ENCODE measurements around the gene WDCP. TPM values are rescaled to one million over a fixed set of nuclear protein-coding genes. Genes with fewer than 3 reads are reported as not detected.

Gene WDCP
- total and polyA plus RNA-seq, 7 donors, result 4.6 to 17.3 (median 7.1) TPM

GRCh38 chr2:24082787-24083566 is 35.8 kb upstream of the WDCP start:
- peak overlapping the region; percentile 65 for H3K4me3 ChIP-seq
- no peaks in the 10 kb centered on the region for H3K9me3 ChIP-seq
- no peak overlapping the region for H3K27ac ChIP-seq
- 74 to 83% (median 82%) methylated on average over 8 of the region's 8 CpGs for WGBS, 3 donors
- DNase-seq (no peak), ATAC-seq (no peak)
- peaks cover 8% of the 10 kb centered on the region for H3K4me1 ChIP-seq
- intact Hi-C loops (cut with DNase I), result loop anchor here (5.0 kb wide), 2 partner anchors 36 to 156 kb away; partner anchors contain the start of genes ATAD2B (in 1 of the 2), FKBP1B (in 1 of the 2) and WDCP (in 1 of the 2)
- TF ChIP-seq CTCF (IDR thresholded peaks at IDR 0.05), result no peak
- no peaks in the 10 kb centered on the region for H3K27me3 ChIP-seq (ENCODE audit: insufficient read depth in 3 of 3, low read length in 2 of 3)
- peaks cover 2 to 29% of the 10 kb centered on the region in 2 donors for H3K36me3 ChIP-seq (ENCODE audit: insufficient read depth in 1 of 2, low read depth in 1 of 2)

- DNase-seq, result no peak
- WGBS, 3 donors, result 32 to 40% (median 33%) methylated on average over 2 of the region's 2 CpGs
- Histone ChIP-seq H3K27me3 (ENCODE audit: insufficient read depth in 3 of 3, low read length in 2 of 3) (no peaks in the 10 kb centered on the region), H3K36me3 (ENCODE audit: insufficient read depth in 1 of 2, low read depth in 1 of 2) (peaks cover 2 to 17% of the 10 kb centered on the region in 2 donors), H3K27ac (no peak overlapping the region), H3K9me3 (no peaks in the 10 kb centered on the region), H3K4me1 (peaks cover 14% of the 10 kb centered on the region), H3K4me3 (no peak overlapping the region)
- ATAC-seq, result no peak
- intact Hi-C loops (cut with DNase I), result loop anchor here (5.0 kb wide), 2 partner anchors 33 to 153 kb away; partner anchors contain the start of genes ATAD2B (in 1 of the 2), FKBP1B (in 1 of the 2) and WDCP (in 1 of the 2)
- TF ChIP-seq CTCF (IDR thresholded peaks at IDR 0.05), result no peak
These were observed 33.5 kb upstream of the WDCP start for GRCh38 chr2:24080701-24081100.

DNA sequence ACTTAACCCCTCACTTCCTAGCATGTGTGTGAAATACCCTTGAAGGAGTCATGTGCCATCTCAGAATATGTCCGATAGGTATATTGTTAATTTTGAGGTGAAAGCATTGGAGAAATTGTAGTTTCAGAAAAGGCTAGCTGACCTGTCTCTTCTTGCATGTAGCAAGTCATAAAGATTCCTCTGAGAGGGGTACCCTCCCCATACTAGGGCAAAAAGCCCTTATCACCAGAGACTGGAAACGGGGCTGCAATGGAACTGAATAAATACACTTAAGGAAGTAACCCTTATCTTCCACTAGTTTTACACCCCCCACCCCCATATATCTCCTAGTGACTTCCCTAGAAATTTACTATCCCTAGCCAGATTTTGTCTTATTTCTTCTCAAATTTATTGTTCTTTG is 30.7 kb upstream of the WDCP start:
- peak overlapping the region; percentile 87 for H3K27ac ChIP-seq
- DNase-seq (no peak), ATAC-seq (no peak)
- no peak for TF ChIP-seq CTCF (IDR thresholded peaks at IDR 0.05)
- H3K4me3 ChIP-seq, result peak overlapping the region; percentile 93
- 81 to 86% (median 82%) methylated on average over 2 of the region's 2 CpGs for WGBS, 3 donors
- peaks cover 5 to 29% of the 10 kb centered on the region in 2 donors for H3K36me3 ChIP-seq (ENCODE audit: insufficient read depth in 1 of 2, low read depth in 1 of 2)
- no peaks in the 10 kb centered on the region for H3K9me3 ChIP-seq
- no peaks in the 10 kb centered on the region for H3K27me3 ChIP-seq (ENCODE audit: insufficient read depth in 3 of 3, low read length in 2 of 3)
- intact Hi-C loops (cut with DNase I), result loop anchor here (5.0 kb wide), 2 partner anchors 136 to 151 kb away; partner anchors contain the start of genes ATAD2B (in 1 of the 2) and UBXN2A (in 1 of the 2)
- H3K4me1 ChIP-seq, result peaks cover 7% of the 10 kb centered on the region

- Histone ChIP-seq H3K27me3 (ENCODE audit: insufficient read depth in 3 of 3, low read length in 2 of 3) (no peaks in the 10 kb centered on the region), H3K9me3 (no peaks in the 10 kb centered on the region), H3K4me1 (peaks cover 7% of the 10 kb centered on the region), H3K4me3 (peak overlapping the region; percentile 93), H3K36me3 (ENCODE audit: insufficient read depth in 1 of 2, low read depth in 1 of 2) (peaks cover 5 to 29% of the 10 kb centered on the region in 2 donors), H3K27ac (peak overlapping the region; percentile 87)
- intact Hi-C loops (cut with DNase I), result loop anchor here (5.0 kb wide), 2 partner anchors 135 to 150 kb away; partner anchors contain the start of genes ATAD2B (in 1 of the 2) and UBXN2A (in 1 of the 2)
- ATAC-seq, result no peak
- no peak for DNase-seq
- no peak for TF ChIP-seq CTCF (IDR thresholded peaks at IDR 0.05)
- 13 to 19% (median 17%) methylated on average over 9 of the region's 9 CpGs for WGBS, 3 donors
These were observed 30.3 kb upstream of the WDCP start for GRCh38 chr2:24077535-24077877.

Measured in psoas muscle (tissue), 8 donors.